Activated CD4-positive, alpha-beta memory T cell treated with anti-CD3 and anti-CD28 coated beads, Interleukin-2, amount 10 ng/mL, durations not matched to agents 7 days and 5 days (primary cell): Measurements from ENCODE around the gene RSPH1. TPM values are rescaled to one million over a fixed set of nuclear protein-coding genes. Genes with fewer than 3 reads are reported as not detected.

Source experiments
- CTCF ChIA-PET: fragments of 350-600 bp; sonication (Branson Sonifier 250); formaldehyde crosslinking; loops from one replicate; lab custom pipeline; 2021; ENCODE audit warnings: antibody characterized with exemption, inconsistent platforms; lab: Charles Lee
- POLR2A ChIA-PET: fragments of 350-600 bp; sonication (Branson Sonifier 250); formaldehyde crosslinking; loops from one replicate; lab custom pipeline; 2021; ENCODE audit warnings: antibody characterized with exemption; lab: Charles Lee
- DNase-seq: peaks from one replicate; pipeline ENCODE4 v3.0.0-alpha.2; 2020
- H3K27ac Mint-ChIP-seq: one replicate; pipeline ENCODE4 v1.8.0; 2021; ENCODE audit warnings: mild to moderate bottlenecking, mixed read lengths
- H3K27me3 Mint-ChIP-seq: one replicate; pipeline ENCODE4 v1.8.0; 2021; ENCODE audit warnings: mixed read lengths
- H3K36me3 Mint-ChIP-seq: one replicate; pipeline ENCODE4 v1.8.0; 2021; ENCODE audit warnings: low read depth, mixed read lengths
- H3K4me1 Mint-ChIP-seq: one replicate; pipeline ENCODE4 v1.8.0; 2021; ENCODE audit warnings: mixed read lengths
- H3K4me3 Mint-ChIP-seq: one replicate; pipeline ENCODE4 v1.8.0; 2021; ENCODE audit warnings: mild to moderate bottlenecking, mixed read lengths
- H3K9me3 Mint-ChIP-seq: one replicate; pipeline ENCODE4 v1.8.0; 2021; ENCODE audit warnings: mixed read lengths
- total RNA-seq, 2 experiments: library from RNA; stranded (reverse); gene quantifications; one replicate each; pipeline ENCODE4 v1.2.3, GENCODE V29; 2021

Gene RSPH1
- total RNA-seq, 2 experiments from 2014 or later, result not detected

GRCh38 chr21:42431196-42431595, 64.8 kb downstream of the RSPH1 start:
- CTCF ChIA-PET, result no interaction called here

DNA sequence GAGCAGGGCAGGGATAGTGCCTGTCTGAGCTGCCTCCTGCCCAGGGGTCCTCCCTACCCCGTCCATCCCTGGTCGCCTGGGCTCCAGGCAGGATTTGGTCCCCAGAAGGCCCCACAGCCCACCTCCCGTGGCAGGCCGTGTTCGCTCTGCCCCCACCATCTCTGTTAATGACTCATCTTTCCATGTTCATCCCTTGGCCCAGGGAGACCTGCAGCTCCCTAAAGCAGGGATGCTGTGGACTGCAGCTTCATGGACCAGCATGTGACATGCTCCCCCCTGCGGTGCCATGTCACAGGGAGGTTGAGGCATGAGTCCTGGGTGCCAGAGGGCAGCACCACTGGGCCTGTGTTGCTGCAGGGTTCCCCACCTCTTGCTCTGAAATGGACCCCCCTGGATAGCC, 65.5 kb downstream of the RSPH1 start:
- peaks cover 11% of the 10 kb centered on the region for H3K9me3 Mint-ChIP-seq
- H3K27ac Mint-ChIP-seq, result no peak overlapping the region
- no peaks in the 10 kb centered on the region for H3K27me3 Mint-ChIP-seq
- H3K4me3 Mint-ChIP-seq, result no peak overlapping the region
- CTCF ChIA-PET, result no interaction called here
- no peak for DNase-seq
- peaks cover 94% of the 10 kb centered on the region for H3K36me3 Mint-ChIP-seq
- H3K4me1 Mint-ChIP-seq, result peaks cover 46% of the 10 kb centered on the region
- POLR2A ChIA-PET, result interaction anchor here (19.4 kb wide), 1 partner anchor 23 kb away, joined by 431 read pairs; the partner anchor contains the start of gene UBASH3A

More at GRCh38 chr21:42431196-42431595, 64.8 kb downstream of the RSPH1 start:
- H3K4me1 Mint-ChIP-seq, result peaks cover 39% of the 10 kb centered on the region
- no peak for DNase-seq
- H3K27ac Mint-ChIP-seq, result no peak overlapping the region
- peaks cover 96% of the 10 kb centered on the region for H3K36me3 Mint-ChIP-seq
- H3K4me3 Mint-ChIP-seq, result no peak overlapping the region
- POLR2A ChIA-PET, result interaction anchor here (19.4 kb wide), 1 partner anchor 24 kb away, joined by 431 read pairs; the partner anchor contains the start of gene UBASH3A
- no peaks in the 10 kb centered on the region for H3K27me3 Mint-ChIP-seq
- peaks cover 11% of the 10 kb centered on the region for H3K9me3 Mint-ChIP-seq

DNA sequence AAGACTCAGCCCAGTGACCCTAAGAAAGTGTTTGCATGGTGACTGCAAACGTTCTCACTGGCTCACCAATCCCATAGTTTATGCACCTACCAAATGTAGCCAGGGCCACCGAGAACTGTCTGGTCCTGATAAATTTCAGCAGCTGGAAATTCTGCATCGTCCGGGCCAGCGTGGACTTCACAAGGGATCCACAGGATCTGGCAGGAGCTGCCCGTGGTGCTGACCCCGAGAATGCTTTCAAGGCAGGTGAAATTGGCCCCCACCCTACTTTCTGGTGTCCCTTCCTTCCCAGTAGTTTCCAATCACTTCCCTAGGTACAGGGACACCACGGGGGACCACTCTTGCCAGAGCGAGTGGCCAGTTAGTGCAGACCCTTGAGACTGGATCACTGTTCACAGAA, 66.2 kb downstream of the RSPH1 start:
- H3K27me3 Mint-ChIP-seq, result no peaks in the 10 kb centered on the region
- H3K4me3 Mint-ChIP-seq, result no peak overlapping the region
- H3K27ac Mint-ChIP-seq, result no peak overlapping the region
- ChIA-PET CTCF (no interaction called here), POLR2A (interaction anchor here (1.3 to 19.4 kb wide), 3 partner anchors 9 to 22 kb away, joined by 4 to 431 read pairs (median 6); partner anchors contain the start of gene UBASH3A)
- H3K36me3 Mint-ChIP-seq, result peaks cover 92% of the 10 kb centered on the region
- peaks cover 11% of the 10 kb centered on the region for H3K9me3 Mint-ChIP-seq
- DNase-seq, result no peak
- H3K4me1 Mint-ChIP-seq, result peaks cover 48% of the 10 kb centered on the region

- Mint-ChIP-seq H3K4me1 (peaks cover 48% of the 10 kb centered on the region), H3K9me3 (peaks cover 11% of the 10 kb centered on the region), H3K27me3 (no peaks in the 10 kb centered on the region), H3K27ac (no peak overlapping the region), H3K36me3 (peaks cover 90% of the 10 kb centered on the region), H3K4me3 (no peak overlapping the region)
- ChIA-PET CTCF (interaction anchor here (0.8 to 1.9 kb wide), 3 partner anchors 31 to 236 kb away, joined by 3 to 5 read pairs (median 3); no protein-coding TSS in a partner anchor), POLR2A (interaction anchor here (1.3 to 19.4 kb wide), 4 partner anchors 8 to 21 kb away, joined by 4 to 431 read pairs (median 5); partner anchors contain the start of gene UBASH3A)
- DNase-seq, result no peak
These were observed 67.0 kb downstream of the RSPH1 start for GRCh38 chr21:42429021-42429420.

DNA sequence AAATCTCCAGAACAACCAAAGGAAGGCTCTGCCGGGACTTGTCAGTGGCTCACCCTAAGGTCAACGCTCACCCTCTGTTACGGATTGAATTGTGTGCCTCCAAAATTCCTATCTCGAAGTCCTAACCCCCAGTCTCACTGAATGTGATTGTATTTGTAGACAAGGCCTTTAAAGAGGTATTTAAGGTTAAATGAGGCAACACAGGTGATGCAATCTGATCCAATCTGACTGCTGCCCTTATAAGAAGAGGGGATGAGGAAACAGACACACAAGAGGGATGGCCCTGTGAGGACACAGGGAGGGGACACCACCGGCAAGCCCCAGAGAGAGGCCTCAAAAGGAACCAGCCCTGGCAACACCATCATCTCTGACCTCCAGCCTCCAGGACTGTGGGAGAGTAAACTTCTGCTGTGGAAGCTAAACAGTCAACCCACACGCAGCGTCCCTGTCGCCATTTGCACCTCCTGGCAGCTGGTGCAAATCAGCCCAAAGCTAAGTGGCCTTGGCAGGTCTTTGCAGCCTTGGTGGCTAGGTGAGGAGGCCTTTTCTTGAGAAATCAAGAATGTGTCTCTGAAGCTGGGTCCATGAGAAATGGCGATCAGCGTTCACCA, 68.1 kb downstream of the RSPH1 start:
- peaks cover 90% of the 10 kb centered on the region for H3K36me3 Mint-ChIP-seq
- peaks cover 11% of the 10 kb centered on the region for H3K9me3 Mint-ChIP-seq
- ChIA-PET POLR2A (interaction anchor here (0.7 to 19.4 kb wide), 3 partner anchors 9 to 186 kb away, joined by 3 to 431 read pairs (median 4); partner anchors contain the start of gene UBASH3A), CTCF (interaction anchor here (1.2 to 1.9 kb wide), 2 partner anchors 117 to 235 kb away, joined by 3 to 5 read pairs; no protein-coding TSS in a partner anchor)
- H3K4me1 Mint-ChIP-seq, result peaks cover 50% of the 10 kb centered on the region
- DNase-seq, result no peak
- no peak overlapping the region for H3K27ac Mint-ChIP-seq
- H3K4me3 Mint-ChIP-seq, result no peak overlapping the region
- H3K27me3 Mint-ChIP-seq, result no peaks in the 10 kb centered on the region

GRCh38 chr21:42426876-42427480, 69.0 kb downstream of the RSPH1 start:
- H3K4me3 Mint-ChIP-seq, result no peak overlapping the region
- no peaks in the 10 kb centered on the region for H3K27me3 Mint-ChIP-seq
- H3K9me3 Mint-ChIP-seq, result peaks cover 4% of the 10 kb centered on the region
- DNase-seq, result no peak
- CTCF ChIA-PET, result interaction anchor here (1.1 to 1.9 kb wide), 2 partner anchors 45 to 116 kb away, joined by 4 to 5 read pairs; no protein-coding TSS in a partner anchor
- H3K27ac Mint-ChIP-seq, result no peak overlapping the region
- peaks cover 89% of the 10 kb centered on the region for H3K36me3 Mint-ChIP-seq
- POLR2A ChIA-PET, result interaction anchor here (0.7 to 19.4 kb wide), 3 partner anchors 19 to 185 kb away, joined by 3 to 431 read pairs (median 9); partner anchors contain the start of gene UBASH3A
- peaks cover 54% of the 10 kb centered on the region for H3K4me1 Mint-ChIP-seq

GRCh38 chr21:42426424-42426823, 69.6 kb downstream of the RSPH1 start:
- H3K36me3 Mint-ChIP-seq, result peaks cover 89% of the 10 kb centered on the region
- ChIA-PET CTCF (interaction anchor here (1.1 to 1.9 kb wide), 2 partner anchors 10 to 45 kb away, joined by 4 to 7 read pairs; no protein-coding TSS in a partner anchor), POLR2A (interaction anchor here (1.0 to 19.4 kb wide), 8 partner anchors 10 to 192 kb away, joined by 3 to 431 read pairs (median 8); partner anchors contain the start of gene UBASH3A)
- H3K27me3 Mint-ChIP-seq, result no peaks in the 10 kb centered on the region
- peaks cover 59% of the 10 kb centered on the region for H3K4me1 Mint-ChIP-seq
- peak overlapping the region; percentile 85 for H3K27ac Mint-ChIP-seq
- no peak for DNase-seq
- H3K9me3 Mint-ChIP-seq, result no peaks in the 10 kb centered on the region
- no peak overlapping the region for H3K4me3 Mint-ChIP-seq

DNA sequence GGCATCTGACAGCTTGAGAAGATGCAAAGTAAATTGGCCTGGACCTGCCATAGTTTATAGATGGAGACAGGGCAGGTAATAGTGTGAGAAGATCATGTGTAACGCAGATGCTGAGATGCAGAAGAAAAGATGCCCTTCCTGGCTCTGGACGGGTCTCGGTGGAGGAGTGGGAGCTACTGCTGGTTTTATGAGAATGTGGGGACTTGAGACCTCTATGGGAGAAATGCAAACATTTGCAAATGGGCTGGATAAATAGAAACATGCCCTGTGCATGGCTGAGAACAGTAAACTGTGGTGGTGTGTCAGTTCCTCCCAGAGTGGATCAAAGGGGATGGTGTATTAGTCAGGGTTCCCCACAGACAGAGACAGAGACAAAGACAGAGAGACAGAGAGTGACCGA, 70.4 kb downstream of the RSPH1 start:
- POLR2A ChIA-PET, result interaction anchor here (0.5 to 19.4 kb wide), 19 partner anchors 10 to 233 kb away, joined by 3 to 431 read pairs (median 5); partner anchors contain the start of gene UBASH3A
- CTCF ChIA-PET, result interaction anchor here (1.1 to 5.6 kb wide), 6 partner anchors 9 to 233 kb away, joined by 3 to 51 read pairs (median 4); partner anchors contain the start of gene UBASH3A
- no peaks in the 10 kb centered on the region for H3K27me3 Mint-ChIP-seq
- H3K4me3 Mint-ChIP-seq, result peak overlapping the region; percentile 55
- peak; percentile 42 for DNase-seq
- no peaks in the 10 kb centered on the region for H3K9me3 Mint-ChIP-seq
- H3K27ac Mint-ChIP-seq, result peak overlapping the region; percentile 85
- H3K4me1 Mint-ChIP-seq, result peaks cover 67% of the 10 kb centered on the region
- peaks cover 90% of the 10 kb centered on the region for H3K36me3 Mint-ChIP-seq

DNA sequence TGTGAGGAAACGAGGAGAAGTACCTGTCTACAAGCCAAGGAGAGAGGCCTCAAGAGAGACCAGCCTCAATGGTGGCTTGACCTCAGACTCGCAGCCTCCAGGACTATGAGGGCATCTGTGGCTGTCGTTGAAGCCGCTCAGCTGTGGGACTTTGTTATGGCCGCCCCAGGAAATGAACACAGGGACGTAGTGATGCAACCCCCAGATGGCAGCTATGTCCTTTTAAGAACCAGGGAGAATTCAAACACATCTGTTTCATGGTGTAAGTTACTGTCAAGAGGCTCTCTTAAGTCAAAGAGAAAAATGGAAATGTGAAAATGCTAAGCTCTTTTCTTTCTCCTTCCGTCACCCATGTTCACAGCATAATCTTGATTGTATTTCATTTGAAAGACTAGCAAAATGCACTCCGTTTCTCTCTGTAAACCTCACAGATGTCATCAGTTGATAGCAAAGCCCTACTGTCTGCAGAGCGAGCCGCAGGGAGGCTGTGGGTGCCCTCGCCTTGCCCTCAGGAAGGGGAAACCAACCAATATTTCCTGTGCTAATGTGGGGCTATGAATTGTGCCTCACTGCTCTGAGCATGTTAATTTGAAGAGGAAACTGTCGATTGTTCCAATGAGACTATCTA, 71.0 kb downstream of the RSPH1 start:
- CTCF ChIA-PET, result interaction anchor here (0.6 to 5.6 kb wide), 8 partner anchors 8 to 232 kb away, joined by 3 to 51 read pairs (median 4); partner anchors contain the start of gene UBASH3A
- Mint-ChIP-seq H3K27me3 (no peaks in the 10 kb centered on the region), H3K4me3 (peak overlapping the region; percentile 55), H3K9me3 (no peaks in the 10 kb centered on the region), H3K27ac (peak overlapping the region; percentile 85), H3K36me3 (peaks cover 88% of the 10 kb centered on the region), H3K4me1 (peaks cover 71% of the 10 kb centered on the region)
- POLR2A ChIA-PET, result interaction anchor here (0.7 to 19.4 kb wide), 19 partner anchors 8 to 232 kb away, joined by 3 to 431 read pairs (median 6); partner anchors contain the start of genes SLC37A1 and UBASH3A
- DNase-seq, result peak; percentile 90

DNA sequence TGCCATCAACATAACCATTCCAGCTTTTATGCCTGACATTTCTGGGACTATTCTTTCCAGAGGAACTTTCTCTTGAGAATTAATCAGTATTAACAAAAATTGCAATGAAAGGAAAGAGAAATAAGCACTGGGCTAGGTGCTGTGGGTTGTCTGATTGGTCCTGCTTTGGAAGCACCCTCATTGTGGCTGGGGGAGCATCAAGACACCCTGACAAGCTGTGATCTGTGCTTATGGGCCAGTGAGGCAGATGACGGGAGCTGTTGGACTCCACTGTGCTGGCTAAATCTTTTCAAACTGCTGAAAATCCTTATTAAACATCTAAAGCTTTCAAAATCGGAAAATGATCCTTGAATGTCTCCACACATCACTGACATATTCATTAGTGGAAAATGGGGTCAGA, 72.3 kb downstream of the RSPH1 start:
- no peaks in the 10 kb centered on the region for H3K27me3 Mint-ChIP-seq
- H3K4me1 Mint-ChIP-seq, result peaks cover 85% of the 10 kb centered on the region
- CTCF ChIA-PET, result interaction anchor here (0.6 to 5.6 kb wide), 5 partner anchors 19 to 230 kb away, joined by 3 to 51 read pairs (median 5); partner anchors contain the start of gene UBASH3A
- H3K9me3 Mint-ChIP-seq, result peaks cover 8% of the 10 kb centered on the region
- peak overlapping the region; percentile 85 for H3K27ac Mint-ChIP-seq
- POLR2A ChIA-PET, result interaction anchor here (0.8 to 19.4 kb wide), 14 partner anchors 8 to 231 kb away, joined by 3 to 431 read pairs (median 7); partner anchors contain the start of gene UBASH3A
- DNase-seq, result no peak
- H3K36me3 Mint-ChIP-seq, result peaks cover 89% of the 10 kb centered on the region
- peak overlapping the region; percentile 57 for H3K4me3 Mint-ChIP-seq

GRCh38 chr21:42423197-42423675, 72.8 kb downstream of the RSPH1 start:
- H3K4me1 Mint-ChIP-seq, result peaks cover 86% of the 10 kb centered on the region
- H3K36me3 Mint-ChIP-seq, result peaks cover 91% of the 10 kb centered on the region

More at GRCh38 chr21:42423197-42423675, 72.8 kb downstream of the RSPH1 start:
- H3K27ac Mint-ChIP-seq, result peak overlapping the region; percentile 85
- peaks cover 8% of the 10 kb centered on the region for H3K9me3 Mint-ChIP-seq
- ChIA-PET POLR2A (interaction anchor here (0.8 to 19.4 kb wide), 14 partner anchors 7 to 230 kb away, joined by 3 to 431 read pairs (median 7); partner anchors contain the start of gene UBASH3A), CTCF (interaction anchor here (0.6 to 5.6 kb wide), 4 partner anchors 19 to 230 kb away, joined by 3 to 51 read pairs (median 5); partner anchors contain the start of gene UBASH3A)
- H3K27me3 Mint-ChIP-seq, result no peaks in the 10 kb centered on the region
- peak overlapping the region; percentile 57 for H3K4me3 Mint-ChIP-seq
- DNase-seq, result peak; percentile 79
